Sigmoid colon (tissue), 7 donors: ENCODE results near the gene NAA16. TPM values are rescaled to one million over a fixed set of nuclear protein-coding genes. Genes with fewer than 3 reads are reported as not detected.
A peak's percentile ranks its signal among the peaks of the same experiment; 100 is the strongest.
"Not testable (repeated sequence)": the region's sequence is repeated elsewhere in the genome, so short reads cannot be mapped to it uniquely, and the experiment has no call there.

ENCODE experiments used
- DNase-seq: peaks from one replicate; pipeline ENCODE4 v3.0.0-alpha.2; 2019
- H3K27ac ChIP-seq, 4 donors: fragments of 200-600 bp; sonication (generic); one replicate each; pipeline ENCODE4 v1.5.1; 2016 to 2019; ENCODE audit warnings: mild to moderate bottlenecking in 1 of 4
- H3K27me3 ChIP-seq, 3 donors: fragments of 200-600 bp; sonication (generic); one replicate each; pipeline ENCODE4 v1.5.1; 2019; ENCODE audit warnings: mild to moderate bottlenecking in 1 of 3
- H3K36me3 ChIP-seq, 4 donors: fragments of 200-600 bp; sonication (generic); one replicate each; pipeline ENCODE4 v1.5.1; 2016 to 2019
- H3K4me1 ChIP-seq, 4 donors: fragments of 200-600 bp; sonication (generic); one replicate each; pipeline ENCODE4 v1.5.1; 2017 to 2019
- H3K4me3 ChIP-seq, 4 donors: fragments of 200-600 bp; sonication (generic); one replicate each; pipeline ENCODE4 v1.5.1; 2017 to 2019; ENCODE audit warnings: mild to moderate bottlenecking in 2 of 4, moderate library complexity in 1 of 4
- H3K9me3 ChIP-seq, 4 donors: fragments of 200-600 bp in 3 of 4; sonication (generic) in 3 of 4; one replicate each; pipeline versions ENCODE4 v1.5.1 to v1.6.1; 2013 to 2019
- EP300 ChIP-seq, 4 donors: sonication (generic); formaldehyde crosslinking; IDR thresholded peaks; one replicate each; pipeline ENCODE4 v1.6.1; 2017; ENCODE audit warnings: antibody characterized with exemption in 4 of 4
- POLR2A ChIP-seq, 2 donors: fragments of 450-650 bp; IDR thresholded peaks; one replicate each; pipeline ENCODE4 v1.6.1; 2016; ENCODE audit warnings: antibody characterized with exemption in 2 of 2, mild to moderate bottlenecking in 2 of 2, moderate library complexity in 2 of 2
- POLR2AphosphoS5 ChIP-seq, 4 donors: sonication (generic); formaldehyde crosslinking; IDR thresholded peaks; one replicate each; pipeline ENCODE4 v1.6.1; 2017; ENCODE audit warnings: antibody characterized with exemption in 4 of 4
- WGBS, 2 donors: extraction: QIAGEN DNeasy Blood & Tissue Kit; methylation state at CpG; one replicate each; pipeline ENCODE4 v1.1.7; 2013; 5-methylcytosine and 5-hydroxymethylcytosine counted together
- intact Hi-C: fragments of 100-400 bp; cut with DNase I; formaldehyde crosslinking; loops from one replicate; pipeline ENCODE4 v1.15.1; 2023
- polyA plus RNA-seq, 3 donors: library from polyadenylated mRNA; stranded (reverse); fragments of 200-250 nt; gene quantifications; one replicate each; pipeline ENCODE4 v1.2.3, GENCODE V29; 2013
- total RNA-seq, 4 donors: library from RNA; depleted of rRNA; stranded (reverse); fragments of >200 nt; gene quantifications; one replicate each; pipeline ENCODE4 v1.1.0, GENCODE V29; 2016
- TF ChIP-seq, protein P1 (sequence below), 4 experiments: fragments of 450-650 bp in 3 of 4; fragments of 200-600 bp in 1 of 4; IDR thresholded peaks; one replicate each; pipeline ENCODE4 v1.5.1; 2016 to 2019; ENCODE audit warnings: antibody characterized with exemption in 4 of 4, mild to moderate bottlenecking in 3 of 4, moderate library complexity in 2 of 4
- donor health status: healthy with polysubstance abuse.
- donor health status: Bipolar disorder and iron deficiency.
- donor health status: healthy.

NAA16 gene
- total and polyA plus RNA-seq, 7 donors: 2.5 to 24.4 (median 15.2) TPM

DNA sequence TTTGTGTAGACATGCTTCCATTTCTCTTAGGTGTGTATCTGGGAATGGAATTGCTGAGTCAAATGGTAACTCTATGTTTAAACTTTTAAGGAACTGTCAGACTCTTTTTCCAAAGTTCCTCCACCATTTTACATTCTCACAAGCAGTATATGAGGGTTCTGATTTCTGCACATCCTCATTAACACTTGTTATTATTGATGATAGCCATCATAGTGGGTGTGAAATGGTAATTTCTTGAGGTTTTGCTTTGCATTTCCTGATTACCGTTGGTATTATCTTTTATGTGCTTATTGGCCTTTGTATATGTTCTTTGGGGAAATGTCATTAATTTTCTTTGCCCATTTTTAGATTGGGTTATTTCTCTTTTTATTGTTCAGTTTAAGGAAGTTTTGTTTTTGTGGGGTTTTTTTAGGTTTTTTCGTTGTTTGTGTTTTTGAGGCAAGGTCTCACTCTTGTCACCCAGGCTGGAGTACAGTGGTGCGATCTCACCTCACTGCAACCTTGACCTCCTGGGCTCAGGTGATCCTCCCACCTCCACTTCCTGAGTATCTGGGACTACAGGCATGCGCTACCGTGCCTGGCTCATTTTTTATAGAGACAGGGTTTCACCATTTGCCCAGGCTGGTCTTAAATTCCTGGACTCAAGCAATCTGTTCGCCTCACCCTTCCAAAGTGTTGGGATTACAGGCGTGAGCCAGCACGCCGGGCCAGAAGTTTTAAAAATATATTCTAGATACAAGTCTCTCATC is 34.3 kb downstream of the NAA16 start:
- Histone ChIP-seq H3K27me3 (no peaks in the 10 kb centered on the region), H3K27ac (no peak overlapping the region), H3K36me3 (peaks cover 0 to 41% (median 10%) of the 10 kb centered on the region in 4 donors), H3K9me3 (no peaks in the 10 kb centered on the region), H3K4me3 (no peak overlapping the region), H3K4me1 (no peaks in the 10 kb centered on the region)
- 87 to 88% methylated on average over 9 of the region's 9 CpGs for WGBS, 2 donors
- intact Hi-C loops: loop anchor here (10.0 kb wide), 1 partner anchor 769 kb away; no protein-coding TSS in a partner anchor
- TF ChIP-seq, protein P1, sequence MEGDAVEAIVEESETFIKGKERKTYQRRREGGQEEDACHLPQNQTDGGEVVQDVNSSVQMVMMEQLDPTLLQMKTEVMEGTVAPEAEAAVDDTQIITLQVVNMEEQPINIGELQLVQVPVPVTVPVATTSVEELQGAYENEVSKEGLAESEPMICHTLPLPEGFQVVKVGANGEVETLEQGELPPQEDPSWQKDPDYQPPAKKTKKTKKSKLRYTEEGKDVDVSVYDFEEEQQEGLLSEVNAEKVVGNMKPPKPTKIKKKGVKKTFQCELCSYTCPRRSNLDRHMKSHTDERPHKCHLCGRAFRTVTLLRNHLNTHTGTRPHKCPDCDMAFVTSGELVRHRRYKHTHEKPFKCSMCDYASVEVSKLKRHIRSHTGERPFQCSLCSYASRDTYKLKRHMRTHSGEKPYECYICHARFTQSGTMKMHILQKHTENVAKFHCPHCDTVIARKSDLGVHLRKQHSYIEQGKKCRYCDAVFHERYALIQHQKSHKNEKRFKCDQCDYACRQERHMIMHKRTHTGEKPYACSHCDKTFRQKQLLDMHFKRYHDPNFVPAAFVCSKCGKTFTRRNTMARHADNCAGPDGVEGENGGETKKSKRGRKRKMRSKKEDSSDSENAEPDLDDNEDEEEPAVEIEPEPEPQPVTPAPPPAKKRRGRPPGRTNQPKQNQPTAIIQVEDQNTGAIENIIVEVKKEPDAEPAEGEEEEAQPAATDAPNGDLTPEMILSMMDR (IDR thresholded peaks at IDR 0.05): no peak
- TF ChIP-seq POLR2AphosphoS5 (IDR thresholded peaks at IDR 0.05) (no peak), EP300 (IDR thresholded peaks at IDR 0.05) (no peak), POLR2A (IDR thresholded peaks at IDR 0.05) (no peak)
- DNase-seq: no peak

DNA sequence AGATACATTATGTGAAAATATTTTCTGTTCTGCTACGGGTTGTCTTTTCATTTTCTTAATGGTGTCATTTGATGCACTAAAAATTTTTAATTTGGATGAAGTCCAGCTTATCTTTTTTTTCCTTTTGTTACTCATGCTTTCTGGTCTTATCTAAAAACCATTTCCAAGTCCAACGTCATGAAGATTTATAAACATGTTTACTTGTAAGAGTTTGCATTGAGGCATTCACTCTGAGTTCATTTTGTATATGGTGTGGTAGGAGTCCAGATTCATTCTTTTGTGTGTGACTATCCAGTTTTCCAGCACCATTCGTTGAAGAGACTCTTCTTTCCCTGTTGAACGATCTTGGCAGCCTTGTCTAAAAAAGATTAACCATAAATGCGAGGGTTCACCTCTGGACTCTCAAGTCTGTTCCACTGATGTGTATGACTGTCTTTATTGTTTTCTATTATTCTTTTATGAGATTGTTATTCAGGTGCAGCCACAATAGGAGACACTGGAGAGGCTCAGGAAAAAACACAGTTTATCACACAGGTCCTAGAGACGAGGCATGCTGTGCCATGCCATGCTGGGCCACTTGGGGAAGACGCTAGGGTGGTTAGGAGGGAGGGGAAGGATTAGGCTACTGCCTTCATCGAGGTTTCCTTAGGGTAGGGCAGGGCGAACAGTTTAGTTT is 35.0 kb downstream of the NAA16 start:
- intact Hi-C loops: loop anchor here (10.0 kb wide), 1 partner anchor 769 kb away; no protein-coding TSS in a partner anchor
- Histone ChIP-seq H3K27me3 (no peaks in the 10 kb centered on the region), H3K36me3 (peaks cover 0 to 39% (median 10%) of the 10 kb centered on the region in 4 donors), H3K9me3 (no peaks in the 10 kb centered on the region), H3K4me1 (no peaks in the 10 kb centered on the region), H3K27ac (no peak overlapping the region), H3K4me3 (no peak overlapping the region)
- 52 to 82% methylated on average over 9 of the region's 9 CpGs for WGBS, 2 donors
- no peak for TF ChIP-seq POLR2AphosphoS5 (IDR thresholded peaks at IDR 0.05)
- no peak for TF ChIP-seq EP300 (IDR thresholded peaks at IDR 0.05)
- TF ChIP-seq, protein P1 (IDR thresholded peaks at IDR 0.05): no peak
- TF ChIP-seq POLR2A (IDR thresholded peaks at IDR 0.05): no peak
- DNase-seq: no peak

DNA sequence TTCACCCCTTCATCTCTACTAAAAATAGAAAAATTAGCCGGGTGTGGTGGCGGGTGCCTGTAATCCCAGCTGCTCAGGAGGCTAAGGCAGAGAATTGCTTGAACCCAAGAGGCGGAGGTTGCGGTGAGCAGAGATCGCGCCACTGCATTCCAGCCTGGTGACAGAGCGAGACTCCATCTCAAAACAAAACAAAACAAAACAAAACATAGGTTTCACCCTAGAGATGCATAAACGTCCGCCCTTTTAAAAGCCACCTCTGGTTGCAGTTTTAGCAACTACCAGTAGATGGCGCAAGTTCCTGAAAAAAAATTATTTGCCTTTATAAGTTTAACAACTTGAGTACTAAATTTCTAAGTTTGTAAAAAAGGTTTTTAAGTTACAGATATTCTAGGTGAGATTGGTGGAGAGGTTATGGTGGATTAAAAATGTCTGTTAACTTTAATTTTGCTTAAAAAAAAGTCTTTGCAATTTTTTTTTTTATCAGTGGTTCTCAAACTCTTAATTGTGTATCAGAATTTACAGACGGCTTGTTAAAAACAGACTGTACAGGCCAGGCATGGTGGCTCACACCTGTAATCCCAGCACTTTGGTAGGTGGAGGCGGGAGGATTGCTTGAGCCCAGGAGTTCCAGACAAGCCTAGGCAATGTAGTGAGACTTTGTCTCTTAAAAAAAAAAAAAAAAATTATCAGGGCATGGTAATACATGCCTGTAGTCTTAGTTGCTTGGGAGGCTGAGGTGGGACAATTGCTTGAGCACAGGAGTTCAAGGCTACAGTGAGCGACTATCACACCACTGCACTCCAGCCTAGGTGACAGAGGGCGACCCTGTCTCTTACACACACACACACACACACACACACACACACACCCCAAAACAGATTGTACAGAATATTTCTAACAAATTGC is 42.1 kb downstream of the NAA16 start:
- TF ChIP-seq POLR2AphosphoS5 (IDR thresholded peaks at IDR 0.05) (no peak), EP300 (IDR thresholded peaks at IDR 0.05) (no peak), POLR2A (IDR thresholded peaks at IDR 0.05) (no peak)
- TF ChIP-seq, protein P1 (IDR thresholded peaks at IDR 0.05): peak in 3 of 4 experiments; percentile 81 to 83 (median 82)
- Histone ChIP-seq H3K4me3 (no peak overlapping the region), H3K9me3 (no peaks in the 10 kb centered on the region), H3K36me3 (peaks cover 0 to 18% (median 5%) of the 10 kb centered on the region in 4 donors), H3K27ac (no peak overlapping the region), H3K27me3 (no peaks in the 10 kb centered on the region), H3K4me1 (peaks cover 0 to 10% (median 3%) of the 10 kb centered on the region in 4 donors)
- WGBS, 2 donors: 43 to 62% methylated on average over 14 of the region's 14 CpGs
- DNase-seq: no peak
- intact Hi-C loops: loop anchor here (2.0 kb wide), 1 partner anchor 300 kb away; no protein-coding TSS in a partner anchor

- intact Hi-C loops: no loop called here
- Histone ChIP-seq H3K27ac (no peak overlapping the region), H3K4me3 (no peak overlapping the region), H3K9me3 (no peaks in the 10 kb centered on the region), H3K27me3 (no peaks in the 10 kb centered on the region), H3K36me3 (peaks cover 0 to 28% (median 3%) of the 10 kb centered on the region in 4 donors), H3K4me1 (peaks cover 0 to 11% (median 5%) of the 10 kb centered on the region in 4 donors)
- DNase-seq: no peak
- TF ChIP-seq EP300 (IDR thresholded peaks at IDR 0.05) (no peak), POLR2A (IDR thresholded peaks at IDR 0.05) (no peak), POLR2AphosphoS5 (IDR thresholded peaks at IDR 0.05) (no peak)
- TF ChIP-seq, protein P1 (IDR thresholded peaks at IDR 0.05): no peak
- WGBS, 2 donors: 86 to 96% methylated on average over 5 of the region's 5 CpGs
Observed at GRCh38 chr13:41354416-41354815, 43.3 kb downstream of the NAA16 start.

GRCh38 chr13:41356385-41356648 is 45.2 kb downstream of the NAA16 start:
- H3K9me3 ChIP-seq, intact Hi-C loops, H3K27ac ChIP-seq, DNase-seq, H3K4me3 ChIP-seq, H3K27me3 ChIP-seq: not testable (repeated sequence)
- Histone ChIP-seq H3K4me1 (peaks cover 0 to 11% (median 5%) of the 10 kb centered on the region in 4 donors), H3K36me3 (peaks cover 0 to 47% (median 3%) of the 10 kb centered on the region in 4 donors)
- WGBS, 2 donors: 87 to 89% methylated on average over 5 of the region's 5 CpGs
